Central memory CD4-positive, alpha-beta T cell (primary cell): Measurements from ENCODE around the gene ROBO2.

Experiments
- DNase-seq: peaks from one replicate; pipeline ENCODE4 v3.0.0; 2022

Gene ROBO2

DNA sequence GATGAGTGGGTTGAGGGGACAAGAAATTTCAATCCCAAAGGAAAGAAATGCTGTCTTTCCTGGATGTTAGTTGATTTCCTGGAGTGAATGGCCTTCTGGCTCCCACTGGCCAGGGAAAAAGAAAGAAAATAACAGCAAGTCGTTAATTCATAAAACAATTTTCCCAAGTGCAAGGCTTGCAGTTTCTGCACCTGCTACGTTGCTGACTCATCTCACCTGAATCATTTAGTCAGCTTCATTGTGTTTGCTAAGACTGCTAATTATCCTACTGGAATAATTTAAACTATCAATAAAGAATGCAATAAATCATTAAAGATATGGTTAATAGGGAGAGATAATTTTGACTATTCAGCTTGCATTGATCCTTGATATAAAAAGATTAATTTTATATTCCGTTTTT lies 387.6 kb downstream of the ROBO2 start:
- no peak for DNase-seq

DNA sequence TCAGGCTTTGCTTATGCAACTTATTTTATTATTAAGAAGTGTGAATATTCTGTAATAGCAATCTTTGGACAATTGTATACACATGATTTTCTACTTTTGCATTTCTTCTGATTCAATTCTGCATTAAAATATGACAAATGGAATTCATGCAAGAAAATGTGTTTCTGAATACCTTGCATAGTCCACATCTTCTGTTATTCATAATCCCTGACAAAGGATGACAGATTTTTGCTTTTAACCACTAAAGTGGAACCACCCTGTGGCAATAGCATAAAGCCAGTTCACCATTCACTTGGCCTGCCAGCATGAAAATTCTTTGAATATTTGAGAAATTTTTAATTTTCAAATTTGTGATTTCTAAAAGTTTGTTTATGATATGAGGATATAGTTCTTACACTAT lies 397.0 kb downstream of the ROBO2 start:
- no peak for DNase-seq

DNA sequence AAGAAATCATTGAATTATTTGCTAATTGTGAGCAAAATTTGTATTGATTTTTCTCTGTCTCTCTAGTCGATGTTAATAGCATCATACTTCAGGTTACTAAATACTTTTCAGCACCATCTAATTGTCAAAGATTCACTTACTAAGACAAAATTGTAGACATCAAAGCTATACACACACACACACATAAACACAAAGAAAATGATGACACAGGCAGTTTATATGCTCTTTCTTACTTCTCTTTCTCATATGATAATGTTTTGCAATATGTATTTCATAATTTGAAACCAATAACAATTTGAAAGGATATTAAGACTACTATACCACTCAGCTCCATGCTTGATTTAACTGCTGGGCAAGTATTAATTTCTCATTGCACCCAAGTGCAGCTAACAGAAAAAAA lies 406.2 kb downstream of the ROBO2 start:
- no peak for DNase-seq

DNA sequence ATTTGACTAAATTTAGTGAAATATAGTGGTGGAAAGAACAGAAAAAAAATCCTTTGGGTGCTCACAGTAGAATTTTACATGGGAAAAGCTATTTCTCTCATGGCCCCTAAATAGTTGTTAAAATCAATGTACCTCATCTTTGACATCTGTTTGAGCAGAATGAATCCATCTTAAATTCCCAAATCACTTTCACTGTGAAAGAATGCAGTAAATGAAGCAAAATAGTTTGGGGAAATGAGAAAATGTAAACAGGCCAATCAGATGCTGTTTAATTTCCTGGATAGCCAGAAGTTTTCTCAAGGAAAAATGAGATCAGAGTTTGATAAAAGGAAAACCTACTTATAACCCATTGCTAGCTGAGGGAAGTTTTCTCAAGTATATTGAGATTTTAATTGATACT lies 406.9 kb downstream of the ROBO2 start:
- DNase-seq = no peak

DNA sequence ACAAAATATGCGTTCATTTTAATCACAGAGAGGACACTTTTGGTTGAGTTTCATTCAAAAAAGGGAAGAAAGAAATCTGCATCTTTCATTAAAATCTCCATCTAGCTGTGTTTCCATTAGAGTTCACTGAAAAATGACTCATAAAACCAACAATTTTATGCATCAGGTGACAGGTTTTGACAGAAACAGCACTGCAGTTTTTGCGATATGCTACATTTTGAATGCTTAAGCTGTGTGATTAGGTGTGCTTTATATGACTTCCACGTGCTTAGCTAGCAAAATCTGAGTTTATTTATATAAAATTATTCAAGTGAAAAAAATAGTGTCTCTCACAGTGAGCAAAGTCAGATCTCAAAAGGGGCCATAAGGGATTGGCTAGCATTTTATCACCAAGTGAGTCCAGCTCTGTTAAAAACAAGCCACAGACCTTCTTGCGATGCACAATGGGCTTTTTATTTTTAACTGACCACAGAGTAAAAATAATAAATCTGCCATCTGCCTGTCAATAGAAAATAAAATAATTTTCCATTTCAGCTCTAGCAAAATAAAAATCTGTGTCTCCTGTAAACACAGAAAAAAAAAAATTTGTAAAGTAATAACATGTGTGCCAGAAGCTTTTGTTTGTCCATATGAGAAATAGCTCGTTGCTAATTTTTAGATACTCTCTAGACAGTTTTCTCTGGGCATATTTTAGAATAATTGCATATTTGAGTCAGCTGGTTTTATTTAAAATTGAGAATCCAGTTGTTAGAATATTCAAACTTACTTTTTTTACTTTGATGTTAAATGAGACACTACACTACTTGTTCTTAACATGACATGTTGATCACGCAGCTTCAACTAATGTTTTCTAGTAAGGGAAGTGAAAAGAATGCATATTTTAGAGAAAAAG lies 409.8 kb downstream of the ROBO2 start:
- no peak for DNase-seq

DNA sequence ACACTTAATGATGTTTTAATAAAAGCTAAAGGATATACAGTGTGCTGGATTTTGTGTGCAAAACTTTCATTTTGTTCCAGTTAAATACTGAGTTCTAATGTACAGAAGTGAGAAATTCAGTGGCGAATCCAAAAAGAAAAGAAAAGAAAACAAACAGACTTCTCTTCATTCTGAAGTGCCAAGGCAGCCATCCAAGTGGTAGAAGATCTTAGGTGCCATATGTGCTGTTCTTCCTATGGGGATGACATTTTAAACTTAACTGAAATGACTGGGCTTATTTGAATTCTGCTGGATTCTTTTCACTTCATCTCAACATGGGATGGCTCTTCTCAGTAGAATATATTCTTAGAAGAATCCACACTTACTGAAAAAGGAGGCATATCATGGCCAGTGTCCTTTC lies 416.5 kb downstream of the ROBO2 start:
- no peak for DNase-seq

DNA sequence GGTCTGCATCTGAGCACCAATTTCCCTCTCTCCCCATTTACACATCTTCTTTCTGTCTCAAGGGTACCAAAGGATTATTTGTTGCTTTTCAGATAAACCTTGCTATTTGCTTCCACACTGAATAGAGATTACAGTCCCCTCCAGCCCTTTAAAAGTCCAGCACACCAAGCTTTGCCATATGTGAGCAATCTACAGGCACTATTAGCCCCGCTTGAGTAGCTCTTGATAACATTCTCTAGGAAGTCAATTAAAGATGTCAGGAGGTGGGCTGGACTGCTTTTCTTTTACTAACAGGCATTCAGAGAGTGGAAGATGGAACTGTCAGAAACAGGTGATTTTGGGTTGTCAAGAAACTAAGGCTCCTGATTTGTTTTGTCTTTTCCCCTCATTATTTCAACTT lies 417.0 kb downstream of the ROBO2 start:
- no peak for DNase-seq

DNA sequence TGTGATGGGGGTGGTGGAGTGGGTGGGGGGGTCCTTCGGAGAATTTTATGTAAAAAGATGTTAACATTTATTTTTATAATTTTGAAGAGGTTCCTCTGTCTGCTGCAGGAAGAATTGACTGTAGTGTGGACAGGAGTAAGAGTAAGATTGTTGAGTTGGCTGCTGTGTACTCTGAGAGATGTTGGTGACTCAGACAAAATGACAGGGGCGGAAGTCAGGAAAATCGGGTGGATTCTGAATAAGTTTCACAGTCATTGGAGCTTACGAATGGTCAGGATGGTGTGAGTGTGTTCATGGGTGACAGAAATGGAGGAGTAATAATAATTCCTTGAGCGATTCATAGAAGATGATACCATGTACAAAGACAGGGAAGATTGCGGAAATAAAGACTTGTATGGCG lies 420.0 kb downstream of the ROBO2 start:
- DNase-seq = no peak

DNA sequence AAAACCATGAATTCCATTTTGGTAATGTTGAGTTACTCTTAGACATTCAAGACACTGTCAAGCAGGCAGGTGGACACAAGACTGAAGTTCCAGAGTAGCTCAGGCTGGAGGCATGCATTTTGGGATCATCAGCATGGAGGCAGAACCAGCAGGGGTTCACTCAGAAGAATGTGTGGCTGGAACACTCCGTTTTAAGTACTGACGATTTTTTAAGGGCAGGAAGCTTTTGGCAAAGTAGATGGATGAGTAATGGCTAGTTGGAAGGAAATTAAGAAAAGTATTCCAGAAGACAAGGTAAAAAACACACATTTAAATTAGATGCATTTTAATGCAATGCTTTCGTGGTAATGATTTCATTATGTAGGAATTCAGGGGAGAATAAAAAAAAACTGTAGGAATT lies 420.4 kb downstream of the ROBO2 start:
- no peak for DNase-seq

DNA sequence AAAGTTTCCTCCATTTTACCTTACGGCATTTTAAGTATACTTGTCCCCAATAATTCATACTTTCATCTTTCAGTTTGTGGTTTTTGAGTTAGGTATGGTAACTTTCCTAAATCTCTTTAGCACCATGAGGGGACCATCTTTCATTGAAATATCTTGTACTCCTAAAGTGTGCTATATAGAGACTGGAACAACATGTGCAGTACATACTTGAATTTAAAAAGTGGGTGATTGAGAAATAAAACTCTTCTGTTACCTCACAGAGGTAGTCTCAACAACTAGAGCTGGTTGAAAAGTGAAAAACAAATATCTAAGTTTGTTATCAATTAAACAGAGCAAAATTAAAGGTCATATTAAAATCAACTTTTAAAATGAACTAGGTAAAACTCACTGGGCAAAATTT lies 423.1 kb downstream of the ROBO2 start:
- DNase-seq = no peak

DNA sequence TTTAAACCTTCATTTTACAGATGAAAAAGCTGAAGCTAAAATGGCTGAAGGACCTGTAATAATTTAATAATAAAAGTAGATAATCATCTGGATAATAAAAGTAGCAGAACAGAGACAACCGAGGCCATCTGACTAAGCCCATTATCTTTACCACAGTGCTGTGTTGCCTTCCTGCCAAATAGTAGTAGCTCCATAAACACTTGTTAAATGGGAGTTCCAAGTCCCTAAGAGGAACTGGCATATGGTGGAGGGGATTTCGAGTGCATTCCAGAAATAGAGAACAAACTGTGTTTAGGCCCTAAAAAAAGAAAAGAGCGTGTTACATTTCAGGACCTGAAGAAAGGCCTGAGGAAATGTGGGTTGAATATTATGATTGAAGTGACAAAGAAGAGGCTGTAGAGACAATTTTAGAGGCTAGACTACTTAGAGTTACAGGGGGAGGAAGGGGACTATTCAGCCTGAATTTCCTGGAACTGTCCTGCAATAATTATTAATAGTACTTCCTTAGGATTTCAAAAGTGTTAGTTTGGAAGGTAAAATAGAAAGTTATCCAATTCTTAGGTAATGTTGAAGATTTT lies 424.3 kb downstream of the ROBO2 start:
- no peak for DNase-seq

DNA sequence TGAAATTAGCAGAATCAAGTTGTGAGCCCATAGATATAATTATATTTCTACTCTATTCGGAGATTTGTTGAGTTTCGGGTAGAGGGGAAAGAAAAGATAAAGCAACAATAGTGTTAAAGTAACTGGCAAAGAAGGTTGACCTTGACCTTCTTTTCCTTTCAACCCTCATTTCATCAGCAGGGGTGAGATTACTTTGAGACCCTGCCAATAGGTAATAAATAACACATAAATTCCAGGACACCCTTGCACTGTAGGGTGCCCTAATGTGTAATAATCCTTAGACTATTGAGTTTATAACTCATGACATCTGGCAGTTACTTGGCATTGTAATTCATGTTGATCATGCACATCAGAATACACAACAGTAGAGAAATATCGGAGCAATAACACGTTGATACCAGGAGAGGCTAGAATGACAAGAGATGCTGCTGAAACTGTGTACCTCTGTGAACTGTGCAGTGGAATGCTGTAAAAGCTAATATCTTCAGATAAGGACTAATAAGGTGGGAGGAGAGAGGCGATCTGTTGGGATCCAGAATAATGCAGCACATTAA lies 426.7 kb downstream of the ROBO2 start:
- no peak for DNase-seq

DNA sequence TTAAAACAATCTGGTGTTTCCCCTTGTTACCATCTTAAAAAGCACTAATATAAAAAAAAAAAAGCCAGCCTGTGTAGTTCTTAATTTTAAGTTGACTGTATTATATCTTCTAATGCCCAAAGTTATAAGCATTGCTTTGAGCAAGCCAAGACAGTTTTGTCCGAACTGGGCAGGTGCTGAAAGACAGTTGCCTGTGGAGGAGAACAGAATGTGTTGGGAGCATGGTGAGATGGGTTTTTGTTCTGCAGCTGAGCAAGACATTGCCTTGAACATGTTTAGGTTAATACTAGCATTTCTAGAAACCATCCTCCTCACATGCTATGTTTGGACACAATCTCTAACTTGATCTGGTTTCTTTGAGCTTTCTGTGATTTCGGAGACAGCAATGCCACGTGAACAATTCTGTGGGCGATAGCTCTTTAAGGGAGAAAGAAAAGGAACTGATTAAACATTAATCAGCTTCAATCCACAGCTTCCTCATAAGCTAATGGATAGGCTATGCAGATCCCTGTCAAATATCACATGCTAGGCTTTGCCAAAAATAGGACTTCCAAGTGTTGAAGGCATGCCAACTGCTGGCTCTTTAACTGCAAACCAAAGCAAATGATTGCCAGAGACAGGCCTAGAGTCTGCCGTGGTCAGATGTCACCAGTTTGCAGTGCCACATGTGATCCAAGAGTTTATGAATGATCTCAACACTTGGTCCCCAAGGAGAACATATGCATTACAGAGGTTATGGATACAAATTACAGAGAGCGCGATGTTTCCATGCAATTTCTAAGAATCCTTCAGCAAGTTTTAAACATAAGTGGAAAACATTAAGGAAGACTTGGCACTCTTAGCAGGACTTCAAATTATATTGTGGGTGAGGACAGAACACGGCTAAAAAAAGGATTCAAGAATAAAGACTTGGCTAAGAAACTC lies 428.1 kb downstream of the ROBO2 start:
- DNase-seq = no peak

DNA sequence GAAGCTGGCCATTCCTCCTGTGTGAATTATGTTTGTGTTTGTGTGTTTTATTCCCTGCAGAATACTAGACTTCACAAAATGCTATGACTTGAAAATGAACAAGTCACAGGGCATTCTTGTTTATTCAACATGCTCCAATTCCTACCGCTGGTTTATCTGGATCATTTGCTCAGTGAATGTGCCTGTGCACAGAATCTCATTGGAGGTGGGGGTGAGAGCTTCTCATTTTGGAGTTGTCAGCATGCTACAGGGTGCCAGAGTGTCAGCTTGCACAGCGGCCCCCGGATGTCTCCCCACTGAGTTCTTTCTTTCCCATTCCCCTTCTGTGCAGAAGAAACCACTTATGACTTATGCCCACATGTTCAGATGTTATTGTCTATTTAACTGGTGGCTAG lies 428.7 kb downstream of the ROBO2 start:
- no peak for DNase-seq

DNA sequence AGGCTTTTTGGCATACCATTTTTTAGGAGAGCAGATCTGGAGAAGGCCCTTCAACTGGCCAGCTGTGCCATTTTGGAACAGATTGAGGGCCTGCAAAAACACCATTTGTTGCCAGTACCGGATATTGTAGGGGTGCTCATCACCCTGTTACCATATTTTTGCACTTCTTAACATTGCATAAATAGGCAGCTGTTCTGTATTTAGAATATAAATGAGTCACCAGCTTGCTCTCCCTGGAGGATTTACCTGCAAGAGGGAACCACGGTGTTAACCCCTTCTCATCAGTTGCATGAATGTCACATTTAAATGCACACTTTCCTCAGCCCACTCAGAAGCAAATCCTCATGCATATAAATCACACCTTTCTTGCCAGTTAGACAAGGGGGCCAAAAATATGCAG lies 435.6 kb downstream of the ROBO2 start:
- DNase-seq = no peak

DNA sequence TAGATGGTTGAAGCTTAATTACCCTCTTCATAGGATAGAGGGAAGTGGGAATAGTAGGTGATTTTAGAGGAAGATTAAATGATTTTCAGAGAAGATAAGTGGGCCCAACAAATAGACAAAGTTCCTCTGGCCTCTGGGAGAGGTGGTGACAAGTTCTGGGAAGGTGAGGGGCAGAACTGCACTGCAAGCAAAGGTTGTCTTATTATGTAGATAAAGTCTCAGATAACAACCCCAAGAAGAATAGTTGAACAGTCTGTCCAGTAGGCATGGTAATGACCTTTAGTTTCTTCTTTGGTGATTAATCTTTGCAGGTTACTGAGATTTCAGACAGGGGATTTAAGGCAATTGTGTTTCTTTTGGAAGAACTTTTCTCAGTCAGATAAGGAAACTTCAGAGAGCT lies 439.1 kb downstream of the ROBO2 start:
- no peak for DNase-seq

DNA sequence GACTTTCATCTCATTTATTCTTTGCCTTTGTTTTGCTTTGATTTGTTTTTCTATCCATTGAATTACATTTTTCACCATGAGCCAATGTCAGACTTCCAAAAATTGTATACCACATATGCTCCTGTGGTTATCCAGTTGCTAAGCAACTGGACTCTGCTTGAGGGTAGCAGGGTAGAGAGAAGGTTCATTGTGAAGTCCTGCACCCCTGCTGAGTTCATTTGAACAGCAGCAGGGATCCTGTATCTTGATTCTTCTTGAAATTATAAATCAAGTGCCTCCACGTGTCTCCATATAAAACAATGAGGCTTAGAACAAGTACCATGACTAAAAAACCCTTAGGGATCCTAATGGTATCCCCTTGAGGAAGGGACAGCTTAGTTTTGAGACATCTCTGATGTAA lies 449.3 kb downstream of the ROBO2 start:
- DNase-seq = no peak

DNA sequence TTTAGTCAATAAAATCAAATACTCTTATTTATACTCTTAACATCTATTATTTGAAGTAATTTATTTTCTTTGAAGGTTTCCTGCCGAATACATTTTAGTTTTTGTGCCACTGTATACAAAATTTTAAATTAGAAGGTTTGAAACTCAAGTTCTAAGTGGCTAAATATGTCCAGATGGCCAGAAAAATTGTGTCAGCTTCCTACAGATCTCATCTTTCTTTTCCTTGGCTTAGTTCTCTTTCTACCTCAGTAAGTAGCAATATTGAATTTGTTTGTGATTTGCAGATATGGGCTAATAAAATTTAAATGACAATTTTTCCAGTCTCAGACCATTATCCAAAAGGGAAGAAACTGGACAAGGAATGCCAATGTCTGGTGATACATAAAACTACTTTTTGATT lies 452.1 kb downstream of the ROBO2 start:
- no peak for DNase-seq

DNA sequence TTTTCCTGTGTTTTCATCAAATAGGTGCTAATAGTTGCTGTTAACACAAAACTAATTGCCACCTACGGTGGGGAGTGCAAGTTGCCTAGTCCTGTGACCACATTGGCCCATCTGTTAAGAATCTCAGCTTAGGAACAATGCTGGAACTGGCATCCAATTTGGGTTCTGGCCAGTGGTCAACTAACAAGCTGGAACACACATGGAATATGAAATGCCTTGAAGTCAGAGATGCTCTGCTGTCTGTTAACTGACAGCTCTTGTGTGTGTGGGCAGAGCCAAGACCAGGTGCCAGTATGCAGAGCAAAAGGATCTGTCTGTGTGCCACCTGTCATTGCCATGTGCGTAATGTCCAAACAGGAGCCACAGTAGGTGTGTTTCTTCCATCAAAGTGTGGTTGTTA lies 460.8 kb downstream of the ROBO2 start:
- no peak for DNase-seq

DNA sequence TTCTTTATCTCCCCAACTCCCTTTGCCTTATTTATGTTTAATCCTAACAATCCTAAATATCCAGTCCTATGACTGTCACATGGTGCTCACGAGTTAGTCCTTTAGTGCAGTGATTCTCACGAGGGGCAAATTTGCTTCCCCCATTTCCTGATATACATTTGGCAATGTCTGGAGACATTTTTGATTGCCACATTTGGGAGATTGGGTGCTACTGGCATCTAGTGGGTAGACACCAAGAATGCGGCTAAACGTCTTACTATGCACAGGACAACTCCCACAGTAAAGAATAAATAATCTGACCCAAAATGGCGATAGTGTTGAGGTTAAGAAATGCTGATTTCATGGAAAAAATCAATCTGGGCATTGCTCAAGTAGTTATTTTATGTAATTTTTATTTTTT lies 466.5 kb downstream of the ROBO2 start:
- DNase-seq = no peak

DNA sequence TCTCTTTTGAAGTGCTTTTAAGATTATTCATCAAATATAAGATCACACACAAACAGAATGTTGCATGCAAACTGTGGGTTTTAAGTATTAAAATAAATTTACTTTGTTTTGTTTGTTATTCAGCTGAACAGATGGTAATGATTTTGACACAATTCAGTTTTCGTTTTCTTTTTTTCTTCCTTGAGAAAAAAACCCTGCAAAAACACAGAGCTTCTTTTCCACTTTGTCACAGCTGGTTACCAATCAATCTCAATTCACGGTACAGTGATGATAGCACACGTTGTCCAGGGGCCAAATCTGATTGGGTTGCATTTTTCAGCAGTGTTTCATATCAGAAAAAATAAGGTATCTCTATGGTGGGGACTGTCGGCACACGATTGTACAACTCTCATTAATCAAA lies 473.6 kb downstream of the ROBO2 start:
- DNase-seq = no peak

DNA sequence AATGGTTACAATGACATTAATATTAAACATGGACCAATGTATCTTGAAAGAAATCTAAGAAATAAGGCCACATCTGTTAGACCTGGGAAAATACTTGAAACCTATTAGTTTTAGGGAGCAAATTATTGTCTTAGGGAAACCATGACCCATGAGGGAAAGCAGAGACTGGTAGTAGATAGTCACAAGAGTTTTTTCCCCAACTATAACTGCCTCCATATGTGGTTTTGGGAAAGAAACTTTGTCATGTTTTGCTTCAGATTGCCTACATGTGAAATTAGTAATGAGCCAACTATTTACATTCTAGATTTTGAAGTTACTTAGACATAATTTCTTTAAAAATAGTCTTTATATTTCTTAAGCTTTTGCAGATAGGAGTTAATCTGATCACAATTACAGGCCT lies 474.9 kb downstream of the ROBO2 start:
- no peak for DNase-seq

DNA sequence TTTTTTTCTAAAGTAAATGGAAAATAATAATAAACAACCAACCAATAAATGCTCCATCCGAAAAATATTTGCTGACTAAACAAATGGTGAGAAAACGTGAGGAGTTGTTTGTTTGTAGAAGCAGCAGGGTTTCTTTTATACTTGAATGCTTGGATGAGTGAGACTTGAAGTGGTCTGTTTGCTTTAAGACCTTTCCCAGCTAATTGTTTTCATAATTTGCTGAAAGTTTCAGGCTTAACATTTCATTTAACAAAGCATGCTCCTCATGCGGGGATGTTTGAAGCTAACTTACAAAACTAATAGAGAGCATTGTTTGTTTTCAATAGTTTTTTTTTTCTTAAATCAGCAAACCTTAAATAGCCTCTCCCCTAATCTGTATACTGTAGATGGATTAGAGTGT lies 484.6 kb downstream of the ROBO2 start:
- no peak for DNase-seq
